OCI-LY7 (cell line): ENCODE results near the gene EIF4G3. TPM values are rescaled to one million over a fixed set of nuclear protein-coding genes. Genes with fewer than 3 reads are reported as not detected.

Experiments used
- BruUV-seq: library from RNA; stranded (reverse); fragments of 400-500 nt; replicated peaks from 2 replicates; lab custom pipeline; 2021; lab: Mats Ljungman, UMichigan
- CTCF ChIA-PET: fragments of 300-600 bp; sonication (Branson Sonifier 250); formaldehyde crosslinking; loops from one replicate; lab custom pipeline; 2022; ENCODE audit warnings: antibody characterized with exemption; ENCODE audit not compliant: unreplicated experiment; lab: Charles Lee
- POLR2A ChIA-PET: fragments of 300-600 bp; sonication (Branson Sonifier 250); formaldehyde crosslinking; loops from one replicate; lab custom pipeline; 2022; ENCODE audit warnings: antibody characterized with exemption; lab: Charles Lee
- DNase-seq: peaks from one replicate; pipeline ENCODE4 v3.0.0-alpha.2; 2015; ENCODE audit warnings: low spot score
- H2AFZ ChIP-seq: fragments of 200-600 bp; sonication (generic), shearing (Covaris generic); 2 replicates; pipeline ENCODE4 v1.6.1; 2014; ENCODE audit warnings: mild to moderate bottlenecking, antibody characterized with exemption, low read length, moderate library complexity
- H3K27ac ChIP-seq: fragments of 200-600 bp; sonication (generic); 2 replicates; pipeline ENCODE4 v1.5.1; 2014; ENCODE audit warnings: mixed run types, low read depth, mild to moderate bottlenecking, moderate library complexity, low read length, inconsistent platforms; ENCODE audit not compliant: poor library complexity, severe bottlenecking
- H3K36me3 ChIP-seq: fragments of 200-600 bp; sonication (generic); 2 replicates; pipeline ENCODE4 v1.6.1; 2014; ENCODE audit warnings: mild to moderate bottlenecking, antibody characterized with exemption, low read length, moderate library complexity, mixed read lengths; ENCODE audit not compliant: insufficient read depth
- H3K4me1 ChIP-seq: fragments of 200-600 bp; sonication (generic); 2 replicates; pipeline ENCODE4 v1.5.1; 2014; ENCODE audit warnings: mild to moderate bottlenecking, low read length; ENCODE audit not compliant: insufficient read depth, poor library complexity, severe bottlenecking
- H3K4me2 ChIP-seq: fragments of 200-600 bp; sonication (generic); 2 replicates; pipeline ENCODE4 v1.6.1; 2014; ENCODE audit warnings: mild to moderate bottlenecking, low read length
- H3K4me3 ChIP-seq: fragments of 200-600 bp; sonication (generic); 2 replicates; pipeline ENCODE4 v1.5.1; 2014; ENCODE audit warnings: mild to moderate bottlenecking, low read depth, low read length; ENCODE audit not compliant: poor library complexity, severe bottlenecking
- H3K79me2 ChIP-seq: fragments of 200-600 bp; sonication (generic); 2 replicates; pipeline ENCODE4 v1.6.1; 2016; ENCODE audit warnings: low read depth, mild to moderate bottlenecking, low read length, moderate library complexity, mixed read lengths; ENCODE audit not compliant: insufficient read depth
- H3K9me2 ChIP-seq: fragments of 200-600 bp; sonication (generic); 2 replicates; pipeline ENCODE4 v1.6.1; 2016; ENCODE audit warnings: mild to moderate bottlenecking, low read length, mixed read lengths; ENCODE audit not compliant: insufficient read depth
- H3K9me3 ChIP-seq: fragments of 200-600 bp; sonication (generic); 2 replicates; pipeline ENCODE4 v1.6.1; 2014; ENCODE audit warnings: mild to moderate bottlenecking, mixed run types, low read length, mixed read lengths
- H4K20me1 ChIP-seq: fragments of 200-600 bp; sonication (generic); 2 replicates; pipeline ENCODE4 v1.6.1; 2014; ENCODE audit warnings: mild to moderate bottlenecking, antibody characterized with exemption, low read length, moderate library complexity, mixed read lengths; ENCODE audit not compliant: insufficient read depth
- CTCF ChIP-seq: fragments of 200-600 bp; sonication (generic); conservative IDR thresholded peaks from 2 replicates; pipeline ENCODE4 v1.5.1; 2014; ENCODE audit warnings: mild to moderate bottlenecking, antibody characterized with exemption, low read length, moderate library complexity, mixed read lengths
- EZH2phosphoT487 ChIP-seq: fragments of 200-600 bp; sonication (generic); IDR thresholded peaks from 2 replicates; pipeline ENCODE4 v1.6.1; 2018; ENCODE audit warnings: low read depth, borderline replicate concordance, mild to moderate bottlenecking, mixed run types, antibody characterized with exemption, low read length, moderate library complexity, mixed read lengths
- intact Hi-C: fragments of 100-400 bp; cut with micrococcal nuclease; formaldehyde crosslinking; loops from one replicate; pipeline ENCODE4 v1.10.0; 2022; ENCODE audit not compliant: unreplicated experiment
- total RNA-seq, 2 experiments: library from RNA; depleted of rRNA in 1 of 2; stranded (reverse); fragments of >200 nt in 1 of 2; shearing (Covaris generic) in 1 of 2; gene quantifications; 2 replicates each; pipeline ENCODE4 v1.2.3, GENCODE V29; 2014 to 2022

The EIF4G3 gene
- total RNA-seq, 2 experiments from 2014 or later: 28.5 to 62.1 TPM

- Histone ChIP-seq H3K4me1 (no peaks in the 10 kb centered on the region), H3K36me3 (peaks cover 30% of the 10 kb centered on the region), H3K4me3 (no peak overlapping the region), H3K9me2 (no peaks in the 10 kb centered on the region), H2AFZ (no peak overlapping the region), H3K4me2 (no peak overlapping the region), H3K79me2 (no peaks in the 10 kb centered on the region), H4K20me1 (no peaks in the 10 kb centered on the region), H3K9me3 (no peaks in the 10 kb centered on the region), H3K27ac (no peak overlapping the region)
- no TSS peak for BruUV-seq
- DNase-seq: no peak
- TF ChIP-seq EZH2phosphoT487 (no peak), CTCF (no peak)
- intact Hi-C loops: no loop called here
- CTCF ChIA-PET: no interaction called here
- POLR2A ChIA-PET: no interaction called here
Observed at GRCh38 chr1:20875198-20875973, 301.3 kb downstream of the EIF4G3 start.

- intact Hi-C loops: no loop called here
- no peak overlapping the region for H3K27ac ChIP-seq
- no peak overlapping the region for H3K4me3 ChIP-seq
- no peak overlapping the region for H3K4me2 ChIP-seq
- no peaks in the 10 kb centered on the region for H4K20me1 ChIP-seq
- no peaks in the 10 kb centered on the region for H3K79me2 ChIP-seq
- BruUV-seq: no TSS peak
- no peaks in the 10 kb centered on the region for H3K9me2 ChIP-seq
- POLR2A ChIA-PET: no interaction called here
- no peak overlapping the region for H2AFZ ChIP-seq
- TF ChIP-seq EZH2phosphoT487 (no peak), CTCF (no peak)
- no peaks in the 10 kb centered on the region for H3K9me3 ChIP-seq
- no peaks in the 10 kb centered on the region for H3K4me1 ChIP-seq
- CTCF ChIA-PET: no interaction called here
- no peak for DNase-seq
- peaks cover 24% of the 10 kb centered on the region for H3K36me3 ChIP-seq
Observed at GRCh38 chr1:20873311-20873710, 303.4 kb downstream of the EIF4G3 start.

- no TSS peak for BruUV-seq
- Histone ChIP-seq H3K79me2 (no peaks in the 10 kb centered on the region), H2AFZ (no peak overlapping the region), H3K4me3 (no peak overlapping the region), H3K9me3 (no peaks in the 10 kb centered on the region), H3K4me2 (no peak overlapping the region), H4K20me1 (no peaks in the 10 kb centered on the region), H3K4me1 (no peaks in the 10 kb centered on the region), H3K9me2 (no peaks in the 10 kb centered on the region), H3K27ac (no peak overlapping the region), H3K36me3 (peaks cover 15% of the 10 kb centered on the region)
- intact Hi-C loops: no loop called here
- no peak for DNase-seq
- ChIA-PET POLR2A (interaction anchor here (0.6 kb wide), 1 partner anchor 8 kb away, joined by 3 read pairs; no protein-coding TSS in a partner anchor), CTCF (no interaction called here)
- TF ChIP-seq EZH2phosphoT487 (no peak), CTCF (no peak)
Observed at GRCh38 chr1:20871419-20871818, 305.3 kb downstream of the EIF4G3 start.
